Stimulated activated naive CD8-positive, alpha-beta T cell treated with anti-CD3 and anti-CD28 coated beads, Interleukin-15, Interleukin-2, amounts not matched to agents 100 U/mL and 50 U/mL, for 24 hours (primary cell): Measurements from ENCODE around the gene NEK8.
"Not testable (repeated sequence)": the region's sequence is repeated elsewhere in the genome, so short reads cannot be mapped to it uniquely, and the experiment has no call there.

ENCODE experiments used
- ATAC-seq: fragments of 150-1000 bp; cut with Tn5 transposase; one replicate; pipeline ENCODE4 v1.10.0; 2021
- DNase-seq: peaks from one replicate; pipeline ENCODE4 v3.0.0; 2021

The NEK8 gene

GRCh38 chr17:28725660-28726225 lies 2.8 kb upstream of the NEK8 start:
- peak; percentile 79 for DNase-seq
- peak; percentile 28 for ATAC-seq

GRCh38 chr17:28726226-28726626 lies 2.4 kb upstream of the NEK8 start, which contains the start of gene TLCD1:
Gene TLCD1, minus strand, starts transcription at chr17:28726233. Its CDS starts 136 bp downstream, at chr17:28726097.
- DNase-seq (peak; percentile 82), ATAC-seq (peak; percentile 42)

GRCh38 chr17:28726627-28727491 lies 1.7 kb upstream of the NEK8 start:
- ATAC-seq = peak; percentile 34
- peak; percentile 95 for DNase-seq

- ATAC-seq = no peak
- DNase-seq = no peak
Observed at GRCh38 chr17:28729950-28730330, 1.4 kb downstream of the NEK8 start.

- DNase-seq = no peak
- no peak for ATAC-seq
Observed at GRCh38 chr17:28733346-28733745, 4.8 kb downstream of the NEK8 start.

GRCh38 chr17:28734712-28735241 lies 6.2 kb downstream of the NEK8 start:
- ATAC-seq (no peak), DNase-seq (no peak)

GRCh38 chr17:28735242-28735722 lies 6.7 kb downstream of the NEK8 start:
- ATAC-seq (no peak), DNase-seq (no peak)

- not testable (repeated sequence) for DNase-seq
Observed at GRCh38 chr17:28735913-28736769, 7.6 kb downstream of the NEK8 start.

GRCh38 chr17:28737316-28737715 lies 8.7 kb downstream of the NEK8 start:
- DNase-seq = no peak
- no peak for ATAC-seq

More at GRCh38 chr17:28735913-28736769, 7.6 kb downstream of the NEK8 start:
- ATAC-seq = not testable (repeated sequence)

GRCh38 chr17:28737770-28738679 lies 9.4 kb downstream of the NEK8 start:
- DNase-seq = peak; percentile 31

GRCh38 chr17:28738680-28739384 lies 10.2 kb downstream of the NEK8 start:
- DNase-seq = peak; percentile 71
- ATAC-seq = peak; percentile 47

More at GRCh38 chr17:28737770-28738679, 9.4 kb downstream of the NEK8 start:
- ATAC-seq = peak; percentile 3

GRCh38 chr17:28740406-28741357 lies 12.1 kb downstream of the NEK8 start:
- DNase-seq (no peak), ATAC-seq (no peak)

- ATAC-seq = no peak
- no peak for DNase-seq
Observed at GRCh38 chr17:28741358-28742349, 13.1 kb downstream of the NEK8 start.

- ATAC-seq (peak; percentile 84), DNase-seq (peak; percentile 90)
Observed at GRCh38 chr17:28743243-28744103, 14.9 kb downstream of the NEK8 start, which contains the start of gene TRAF4. Gene TRAF4, plus strand, starts transcription at chr17:28744011. Its CDS starts 102 bp downstream, at chr17:28744113.

GRCh38 chr17:28744104-28744971 lies 15.8 kb downstream of the NEK8 start:
- DNase-seq = peak; percentile 85
- ATAC-seq = peak; percentile 32
